Hematopoietic multipotent progenitor cell treated with erythropoietin and hydrocortisone succinate and interleukin-3 and kit ligand, for 8 days (in vitro differentiated cells): ENCODE data around the gene BPIFA1.

Source experiments
- DNase-seq: peaks from one replicate; pipeline ENCODE4 v3.0.0-alpha.2; 2015

BPIFA1 gene

DNA sequence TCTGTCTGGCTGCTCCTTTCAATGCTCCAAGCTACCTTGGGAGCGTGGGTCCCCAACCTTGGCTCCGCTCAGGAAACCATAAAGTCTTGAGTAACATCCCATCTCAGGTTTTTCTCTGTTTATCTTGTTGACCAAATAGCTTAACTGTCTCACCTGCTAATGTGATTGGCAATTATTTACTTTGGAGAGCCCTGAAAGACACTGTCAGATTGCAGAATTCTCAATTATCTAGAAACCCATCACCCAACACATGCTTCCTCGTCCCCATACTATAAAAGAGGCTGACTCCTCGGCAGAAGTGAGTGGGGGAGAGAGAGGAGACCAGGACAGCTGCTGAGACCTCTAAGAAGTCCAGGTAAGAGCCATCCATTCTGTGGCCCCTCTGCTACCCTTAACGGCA is at the start of gene BPIFA1:
Gene BPIFA1 (plus strand): TSS at position 301 of the 400 bp plus-strand sequence. CDS start 1,716 bp downstream, outside the sequence.
- no peak for DNase-seq

DNA sequence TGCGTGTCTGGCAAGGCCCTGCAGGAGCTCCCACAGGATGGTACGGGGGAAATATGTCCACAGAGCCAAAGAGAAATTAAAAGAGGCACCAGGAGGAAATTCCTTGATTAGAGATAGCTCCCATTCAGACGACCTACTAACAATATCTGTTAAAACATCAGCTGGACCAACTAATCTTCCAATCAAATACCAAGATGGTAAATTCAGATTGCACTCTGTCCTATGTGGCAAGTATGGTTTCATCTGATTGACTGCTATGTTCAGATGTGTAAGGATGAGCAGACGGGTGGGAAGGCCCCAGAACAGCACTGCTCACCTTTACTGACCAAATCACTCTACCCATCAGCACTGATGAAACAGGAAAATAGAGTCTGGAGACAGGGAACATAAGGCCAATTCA is 48.3 kb upstream of the BPIFA1 start:
- no peak for DNase-seq

DNA sequence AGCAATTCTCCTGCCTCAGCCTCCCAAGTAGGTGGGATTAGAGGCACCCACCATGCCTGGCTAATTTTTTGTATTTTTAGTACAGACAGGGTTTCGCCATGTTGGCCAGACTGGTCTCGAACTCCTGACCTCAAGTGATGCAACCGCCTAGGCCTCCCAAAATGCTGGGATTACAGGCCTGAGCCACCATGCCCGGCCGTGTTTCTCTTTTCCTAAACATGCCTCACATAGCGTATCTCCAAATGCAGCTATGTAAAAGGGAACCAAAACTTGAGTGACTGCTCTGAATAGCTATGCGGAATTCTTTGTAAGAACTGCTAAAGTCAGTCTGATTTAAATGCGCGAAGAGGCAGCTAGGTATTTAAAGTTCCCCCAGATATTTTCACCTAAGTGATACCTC is 47.4 kb upstream of the BPIFA1 start:
- DNase-seq: no peak

DNA sequence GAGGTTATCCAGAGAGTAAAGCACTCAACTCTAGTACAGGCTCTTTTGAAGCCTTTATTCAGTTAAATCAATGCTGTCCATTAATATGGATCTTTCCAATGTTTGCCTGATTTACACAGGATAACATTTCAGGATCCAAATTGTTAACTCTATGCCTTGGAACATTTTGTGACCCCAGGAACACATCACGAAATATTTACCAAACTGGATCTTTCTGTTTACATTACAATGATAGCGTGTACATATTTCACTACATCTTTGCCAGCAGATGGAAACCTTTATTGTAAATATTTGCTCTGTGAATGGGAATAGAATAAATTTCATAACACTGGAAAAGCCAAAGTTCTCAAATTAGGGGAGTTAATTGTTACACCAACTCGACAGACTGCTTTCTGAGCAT is 44.3 kb upstream of the BPIFA1 start:
- DNase-seq: no peak

DNA sequence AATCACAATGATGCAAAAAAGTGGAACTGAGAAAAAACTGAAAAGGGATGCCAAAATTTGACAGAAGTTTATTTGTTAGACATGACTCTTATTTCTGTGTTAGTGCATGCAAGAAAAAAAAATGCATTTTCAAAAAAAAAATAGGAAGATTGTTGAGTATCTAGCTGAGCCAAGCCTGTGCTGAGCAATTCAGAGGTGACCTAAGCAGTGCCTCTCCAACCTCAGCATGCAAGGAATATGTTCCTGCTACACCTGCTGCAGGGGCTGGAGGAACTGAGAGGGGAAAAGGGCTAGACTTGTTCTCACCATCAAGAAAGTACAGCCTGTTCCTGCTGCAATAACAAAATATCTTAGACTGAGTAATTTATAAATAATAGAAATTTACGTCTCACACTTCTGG is 43.8 kb upstream of the BPIFA1 start:
- no peak for DNase-seq

DNA sequence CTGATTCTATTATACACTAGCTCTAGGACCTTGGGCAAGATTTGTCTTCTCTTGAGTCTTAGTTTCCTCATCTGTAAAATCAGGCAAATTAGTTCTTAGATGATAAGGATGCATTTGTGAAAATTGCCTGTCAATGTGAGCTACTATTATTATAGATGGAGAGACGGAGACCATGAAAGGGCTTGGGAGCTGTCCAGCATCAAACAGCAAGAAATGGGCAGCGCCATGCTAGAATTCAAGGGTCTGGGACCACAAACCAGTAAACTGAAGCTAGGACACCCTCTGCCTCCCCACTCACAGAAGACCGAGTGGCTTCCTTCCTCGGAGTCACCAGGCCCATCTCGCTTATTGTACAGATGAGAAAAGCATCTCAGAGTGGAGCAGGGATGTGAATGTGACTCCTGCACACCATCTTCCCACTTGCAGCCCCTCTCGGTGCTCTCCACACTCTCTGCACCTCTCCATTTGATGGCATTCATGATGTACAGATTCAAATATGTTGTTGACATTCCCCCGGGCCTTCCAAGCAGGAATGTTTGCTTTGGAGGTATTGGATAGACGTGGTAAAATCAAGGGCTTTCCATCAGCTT is 42.8 kb upstream of the BPIFA1 start:
- DNase-seq: no peak

DNA sequence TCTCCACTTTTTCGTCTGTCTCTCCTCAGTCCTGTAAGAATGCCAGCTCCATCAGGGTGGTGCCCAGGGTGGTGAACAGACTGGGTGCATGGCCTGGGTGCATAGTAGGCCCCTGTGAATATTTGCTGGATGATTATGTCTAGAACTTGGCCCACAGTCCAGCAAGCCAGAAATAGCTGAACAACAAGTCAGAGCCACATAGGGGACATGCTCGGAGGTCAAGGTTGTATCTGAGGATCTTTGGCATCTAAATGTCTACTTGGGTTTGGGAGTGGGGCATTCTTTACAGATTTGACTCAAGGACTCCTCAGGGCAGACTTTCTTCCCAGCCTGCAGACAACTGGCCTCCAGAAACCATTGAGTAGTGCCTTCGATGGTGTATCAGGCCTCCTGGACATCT is 36.8 kb upstream of the BPIFA1 start:
- no peak for DNase-seq

DNA sequence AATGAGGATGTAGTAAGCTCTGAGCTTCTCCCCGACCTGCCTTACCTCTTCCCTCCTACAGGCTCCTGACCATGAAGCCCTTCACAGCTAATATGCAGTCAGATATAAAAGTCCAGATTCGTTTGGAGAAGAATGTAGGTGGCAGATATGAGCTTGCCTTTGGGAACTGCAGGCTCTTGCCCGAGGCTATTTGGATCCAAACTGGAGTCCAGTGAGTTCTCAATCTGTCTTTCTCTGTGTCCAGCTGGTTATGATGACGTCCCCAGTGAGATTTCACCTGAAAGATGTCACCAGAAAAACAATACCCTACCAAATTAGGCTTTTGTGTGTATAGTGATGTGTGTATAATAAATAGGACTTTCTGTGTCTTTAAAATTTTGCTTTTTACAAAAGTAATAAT is 33.3 kb upstream of the BPIFA1 start:
- no peak for DNase-seq

DNA sequence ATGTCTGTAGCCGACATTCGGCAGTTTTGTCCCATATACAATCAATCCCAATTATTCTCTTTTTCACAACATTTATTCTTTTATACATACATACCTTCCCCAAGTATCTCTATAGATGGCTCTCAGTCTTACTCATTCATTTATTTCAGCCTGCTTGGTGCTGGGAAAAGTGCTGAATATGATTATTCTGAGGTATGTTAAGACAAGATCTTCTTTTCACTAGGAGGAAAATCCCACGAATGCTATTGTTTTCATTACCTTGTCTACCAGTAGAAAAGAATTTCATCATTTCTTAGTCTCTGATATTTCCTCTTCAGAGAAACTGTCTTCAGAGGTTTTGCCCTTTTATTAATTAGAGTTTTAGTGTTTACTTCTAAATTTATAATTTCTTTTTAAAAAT is 32.4 kb upstream of the BPIFA1 start:
- no peak for DNase-seq

DNA sequence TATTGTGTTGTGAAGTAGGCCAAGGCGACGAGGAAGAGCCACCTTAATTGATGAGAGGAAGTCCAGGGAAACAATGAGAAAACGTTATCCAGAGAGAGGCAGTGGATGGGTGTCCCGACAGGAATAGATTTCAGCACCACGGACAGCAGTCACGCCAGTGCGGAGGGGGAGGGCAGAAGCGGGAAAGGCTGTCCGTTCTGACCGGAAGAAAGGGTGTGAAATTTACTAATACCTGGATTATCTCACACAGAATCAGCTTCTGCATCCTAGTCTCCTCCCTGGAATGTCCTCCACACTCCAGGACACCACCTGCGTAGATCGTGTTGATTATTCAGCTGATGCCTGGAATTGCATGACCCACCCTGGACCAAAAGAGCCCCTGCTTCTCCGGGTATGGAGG is 26.0 kb upstream of the BPIFA1 start:
- DNase-seq: peak; percentile 53

DNA sequence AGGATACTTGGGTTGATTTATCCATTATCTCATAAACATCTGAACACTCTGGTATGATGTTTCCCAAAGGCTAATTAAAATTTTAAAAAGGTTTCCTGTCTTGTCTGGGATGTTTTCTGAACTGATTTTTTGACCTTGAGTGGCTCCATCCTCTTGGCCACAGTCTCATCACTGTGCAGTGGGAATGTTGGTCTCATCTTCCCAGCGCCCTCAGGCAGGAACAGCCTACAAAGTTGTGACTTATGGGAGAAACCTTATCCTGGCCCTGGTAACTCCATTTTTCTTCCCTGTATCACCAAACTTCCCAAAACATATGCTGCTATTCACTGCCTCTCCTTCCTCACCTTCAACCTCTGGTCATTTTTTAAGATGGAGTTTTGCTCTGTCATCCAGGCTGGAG is 25.4 kb upstream of the BPIFA1 start:
- no peak for DNase-seq

DNA sequence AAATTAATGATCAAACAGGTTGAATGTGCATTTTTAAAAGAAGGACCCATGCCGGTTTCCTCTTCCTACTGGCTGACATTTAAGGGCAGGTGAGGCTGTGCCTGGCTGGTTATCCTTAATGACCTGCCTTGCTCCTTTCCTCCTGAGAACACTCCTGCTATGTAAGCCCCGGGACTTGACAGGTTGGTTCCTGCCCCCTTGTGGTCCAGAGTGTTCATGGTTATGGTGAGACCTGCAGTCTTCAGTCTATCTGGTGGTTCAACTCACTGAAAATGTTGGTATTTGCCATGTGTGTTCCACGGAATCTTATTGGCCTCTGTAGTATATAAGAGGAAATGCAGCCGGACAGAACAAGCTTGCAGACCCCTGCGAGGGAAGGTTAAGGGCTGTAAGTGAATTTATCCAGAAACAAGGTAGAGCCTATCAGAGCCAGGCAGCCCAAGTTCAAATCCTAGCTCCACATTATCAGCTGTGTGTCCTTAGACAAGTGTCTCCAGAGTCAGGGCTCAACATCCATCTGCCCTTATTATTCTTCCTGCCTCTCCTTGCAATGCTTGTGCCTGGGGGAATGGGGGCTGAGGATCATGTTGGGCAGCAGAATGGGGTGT is 23.9 kb upstream of the BPIFA1 start:
- peak; percentile 59 for DNase-seq

DNA sequence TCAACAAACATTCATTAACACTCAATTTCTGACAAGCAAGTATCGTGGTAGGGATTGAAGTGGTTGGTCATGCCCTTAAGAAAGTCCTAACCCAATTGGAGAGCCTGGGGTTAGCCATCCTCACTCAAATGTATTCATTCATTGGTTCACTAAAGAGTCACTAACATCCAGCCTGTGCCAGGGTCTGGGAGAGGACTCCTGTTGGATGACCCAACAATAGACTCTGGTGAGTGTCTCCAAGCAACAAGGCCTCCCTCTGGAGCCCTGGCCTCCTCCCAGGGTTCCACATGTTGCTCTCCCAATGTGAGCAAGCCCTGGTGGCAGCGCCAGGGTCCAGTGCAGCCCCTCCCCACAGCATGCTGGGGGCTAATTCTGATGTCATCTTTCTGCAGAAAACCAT is 18.7 kb upstream of the BPIFA1 start, which contains the start of gene BPIFA3:
Gene BPIFA3 (plus strand): TSS at position 301 of the 400 bp plus-strand sequence. CDS start 185 bp downstream, outside the sequence.
- no peak for DNase-seq

DNA sequence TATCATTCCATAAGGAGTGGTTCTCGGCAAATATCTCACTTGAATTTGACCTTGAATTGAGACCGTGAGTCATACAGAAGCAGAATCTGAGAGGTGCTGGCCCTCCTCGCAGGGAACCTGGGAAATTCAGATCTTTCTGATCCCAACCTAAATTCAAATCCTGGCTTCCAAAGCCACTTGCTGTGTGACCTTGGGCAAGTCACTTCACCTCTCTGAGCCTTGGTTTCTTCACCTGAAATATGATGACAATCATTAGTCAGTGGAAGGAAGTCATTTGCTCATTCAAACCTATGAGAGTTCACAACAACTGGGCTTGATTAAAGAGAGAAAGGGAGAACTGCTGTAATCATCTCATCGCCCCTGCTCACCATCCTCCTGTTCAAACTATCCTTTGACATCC is 11.4 kb upstream of the BPIFA1 start:
- DNase-seq: no peak

DNA sequence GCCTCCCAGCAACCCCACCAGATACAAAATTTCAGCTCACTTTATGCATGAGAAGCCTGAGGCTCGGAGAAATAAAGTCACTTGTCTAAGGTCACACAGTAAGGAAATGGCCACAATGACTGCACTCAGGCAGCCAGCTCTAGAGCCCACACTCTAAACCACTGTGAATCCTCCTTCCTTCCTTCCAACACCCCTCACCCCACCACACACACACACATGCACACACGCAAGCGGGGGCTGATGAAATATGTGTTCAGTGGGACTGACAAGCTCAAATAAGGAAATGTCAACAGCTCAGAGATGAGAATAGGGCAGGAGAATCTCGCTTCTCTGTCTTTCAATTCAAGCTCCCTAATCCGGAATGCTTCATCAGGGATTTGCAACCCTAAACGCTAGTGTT is 6.0 kb upstream of the BPIFA1 start:
- no peak for DNase-seq

DNA sequence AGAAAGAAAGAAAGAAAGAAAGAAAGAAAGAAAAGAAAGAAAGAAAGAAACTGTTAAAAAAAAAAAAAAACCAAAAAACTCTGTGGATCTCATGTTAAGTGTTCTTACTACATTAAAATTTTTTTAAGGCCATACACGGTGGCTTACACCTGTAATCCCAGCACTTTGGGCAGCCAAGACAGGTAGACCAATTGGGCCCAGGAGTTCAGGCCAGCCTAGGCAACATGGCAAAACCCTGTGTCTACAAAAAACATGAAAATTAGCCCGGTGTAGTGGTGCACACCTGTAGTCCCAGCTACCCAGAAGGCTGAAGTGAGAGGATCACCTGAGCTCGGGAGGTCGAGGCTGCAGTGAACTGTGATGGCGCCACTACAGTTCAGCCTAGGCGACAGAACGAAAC is 4.6 kb upstream of the BPIFA1 start:
- DNase-seq: no peak

DNA sequence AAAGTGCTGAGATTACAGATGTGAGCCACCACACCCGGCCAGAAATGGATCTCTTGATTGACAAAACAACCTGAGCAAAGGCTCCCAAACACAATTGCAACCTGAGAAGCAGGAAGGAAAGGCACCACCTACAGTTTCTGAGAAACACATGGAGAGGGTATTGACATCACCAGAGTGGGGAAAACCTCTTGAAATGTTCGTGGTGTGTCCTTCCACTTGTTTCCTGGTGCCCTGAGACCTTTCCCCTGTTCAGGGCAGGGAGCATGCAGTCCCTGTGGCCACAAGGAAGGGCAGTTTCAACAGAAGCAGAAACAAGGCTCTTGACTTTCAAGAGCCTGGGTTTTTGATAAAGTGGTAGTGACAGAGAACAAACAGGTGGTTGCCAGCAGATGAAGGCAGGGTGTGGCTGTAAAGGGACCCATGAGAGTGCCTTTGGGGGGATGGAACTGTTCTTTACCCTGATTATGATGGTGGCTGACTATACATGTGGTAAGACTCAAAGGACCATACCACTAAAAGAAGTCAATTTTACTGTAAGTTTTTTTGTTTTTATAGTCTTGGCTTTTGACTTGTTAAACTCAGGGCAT is 3.2 kb upstream of the BPIFA1 start:
- no peak for DNase-seq

DNA sequence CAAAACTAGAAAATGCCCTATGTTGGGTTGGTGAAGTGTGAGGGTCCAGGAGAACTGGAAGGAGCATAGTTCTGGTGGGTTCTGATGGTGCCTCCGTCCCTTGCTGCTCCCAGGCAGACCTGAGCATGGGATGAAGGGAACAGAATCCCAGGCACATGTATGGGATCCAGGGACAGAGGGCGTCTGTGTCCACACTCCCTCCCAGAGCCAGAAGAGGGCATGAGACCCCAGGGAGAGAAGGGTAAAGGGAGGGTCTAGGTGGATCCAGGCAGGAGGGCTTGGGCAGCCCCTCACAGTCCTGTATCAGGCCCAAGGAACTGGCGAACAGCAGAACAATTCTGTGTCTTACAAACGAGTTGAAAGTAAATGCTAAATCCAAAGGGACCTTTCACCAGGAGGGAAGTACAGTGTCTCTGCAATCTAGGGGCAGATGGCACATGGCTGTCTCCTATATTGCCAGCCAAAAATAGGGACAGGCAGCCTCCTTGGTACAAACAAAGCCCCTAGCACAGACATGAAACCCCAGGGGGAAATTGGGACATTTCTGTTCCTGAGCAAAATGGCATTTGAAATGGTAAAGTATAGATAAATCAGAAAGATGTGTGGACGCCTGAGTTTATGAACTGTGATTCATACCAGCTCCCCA is 2.5 kb upstream of the BPIFA1 start:
- no peak for DNase-seq

DNA sequence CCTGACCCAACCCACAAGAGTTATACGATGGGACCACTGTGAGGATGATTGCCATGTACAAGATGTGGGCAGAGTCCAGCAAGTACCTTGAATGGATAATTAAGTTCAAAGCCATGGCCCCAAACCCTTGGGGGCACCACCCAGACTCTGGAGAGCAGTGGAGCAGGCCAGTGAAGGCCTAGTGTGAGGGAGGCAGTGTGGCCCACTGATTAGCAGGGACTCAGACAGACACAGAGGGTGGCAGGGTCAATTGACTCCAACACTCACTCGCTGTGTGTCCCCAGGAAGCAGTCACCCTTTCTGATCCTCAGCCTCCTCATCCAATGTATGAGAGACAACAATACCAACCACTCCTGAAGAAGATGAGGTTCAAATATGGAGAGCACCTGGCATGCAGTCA is 1.7 kb upstream of the BPIFA1 start:
- DNase-seq: no peak

DNA sequence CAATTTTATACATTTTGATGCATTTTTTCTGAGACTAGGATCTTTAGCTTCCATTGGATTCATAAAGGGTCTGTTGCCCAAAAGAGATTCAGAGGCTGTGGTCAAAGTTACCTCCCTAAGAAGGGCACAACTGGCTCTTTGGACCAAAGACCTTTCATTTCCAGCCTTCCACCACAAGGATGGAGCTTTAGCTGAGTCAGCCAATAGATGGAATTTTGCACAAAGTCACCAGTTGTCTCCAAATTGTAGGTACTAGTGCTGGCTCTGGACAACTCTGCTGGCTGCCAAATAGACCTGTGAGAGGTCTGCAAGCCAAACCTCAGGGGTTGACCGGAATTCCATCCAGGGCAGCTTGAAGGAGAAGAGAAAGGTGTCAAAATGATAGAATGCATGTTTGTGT is 555 bp downstream of the BPIFA1 start:
- no peak for DNase-seq

DNA sequence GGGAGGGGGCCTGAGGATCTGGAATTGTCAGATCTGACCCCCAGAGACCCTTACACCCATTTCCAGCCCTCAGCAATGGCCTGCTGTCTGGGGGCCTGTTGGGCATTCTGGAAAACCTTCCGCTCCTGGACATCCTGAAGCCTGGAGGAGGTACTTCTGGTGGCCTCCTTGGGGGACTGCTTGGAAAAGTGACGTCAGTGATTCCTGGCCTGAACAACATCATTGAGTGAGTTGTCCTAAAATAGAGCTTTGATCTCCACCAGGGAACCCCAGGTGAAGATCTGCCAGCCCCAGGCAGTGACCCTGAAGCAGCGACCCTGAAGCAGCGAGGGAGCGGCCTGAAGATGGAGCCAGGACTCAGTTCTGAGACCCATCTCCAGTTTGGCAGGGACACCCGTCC is 2.2 kb downstream of the BPIFA1 start:
- no peak for DNase-seq

DNA sequence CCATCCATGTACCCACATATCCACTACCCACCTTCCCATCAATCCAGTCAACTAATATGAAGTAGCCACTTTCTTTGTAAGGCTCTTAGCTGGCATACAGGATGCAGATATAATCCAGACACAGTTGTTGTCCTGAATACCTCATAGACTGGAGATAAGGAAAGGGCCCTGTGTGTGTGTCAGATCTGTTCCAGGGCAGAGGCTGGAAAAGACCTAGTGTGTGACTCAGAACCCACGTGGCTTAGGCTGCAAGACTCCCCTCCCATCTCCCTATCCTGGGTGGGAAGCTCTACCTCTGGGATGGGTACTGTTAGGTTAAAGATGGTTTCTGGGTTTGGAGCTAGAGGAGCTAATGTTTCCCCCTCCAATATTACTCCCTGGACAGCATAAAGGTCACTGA is 3.6 kb downstream of the BPIFA1 start:
- DNase-seq: no peak

DNA sequence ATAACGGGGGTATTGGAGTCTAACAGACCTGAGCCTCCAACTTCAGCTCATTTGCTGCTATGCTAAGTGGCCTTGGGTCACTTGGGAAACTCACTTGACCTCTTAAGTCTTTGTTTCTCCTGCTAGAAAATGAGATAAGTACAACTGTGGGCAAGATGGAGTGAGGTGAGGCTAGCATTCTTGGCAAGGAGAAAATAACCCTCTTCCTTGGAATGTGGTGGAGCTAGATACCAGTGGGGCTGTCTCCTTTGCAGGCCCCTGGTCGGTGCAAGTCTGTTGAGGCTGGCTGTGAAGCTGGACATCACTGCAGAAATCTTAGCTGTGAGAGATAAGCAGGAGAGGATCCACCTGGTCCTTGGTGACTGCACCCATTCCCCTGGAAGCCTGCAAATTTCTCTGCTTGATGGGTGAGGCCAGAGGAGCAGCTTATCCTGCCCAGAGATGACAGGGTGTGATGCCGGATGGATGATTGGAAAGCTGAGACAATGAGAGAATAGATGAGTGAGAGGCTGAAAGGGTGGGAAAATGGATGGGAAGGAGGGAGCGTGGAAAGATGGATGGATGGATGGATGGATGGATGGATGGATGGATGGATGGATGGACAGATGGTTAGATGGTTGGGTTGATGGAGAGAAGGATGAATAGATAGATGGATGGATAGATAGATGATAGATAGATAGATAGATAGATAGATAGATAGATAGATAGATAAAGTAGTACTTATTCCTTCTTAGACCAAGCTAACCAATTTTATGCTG is 4.4 kb downstream of the BPIFA1 start:
- DNase-seq: no peak

DNA sequence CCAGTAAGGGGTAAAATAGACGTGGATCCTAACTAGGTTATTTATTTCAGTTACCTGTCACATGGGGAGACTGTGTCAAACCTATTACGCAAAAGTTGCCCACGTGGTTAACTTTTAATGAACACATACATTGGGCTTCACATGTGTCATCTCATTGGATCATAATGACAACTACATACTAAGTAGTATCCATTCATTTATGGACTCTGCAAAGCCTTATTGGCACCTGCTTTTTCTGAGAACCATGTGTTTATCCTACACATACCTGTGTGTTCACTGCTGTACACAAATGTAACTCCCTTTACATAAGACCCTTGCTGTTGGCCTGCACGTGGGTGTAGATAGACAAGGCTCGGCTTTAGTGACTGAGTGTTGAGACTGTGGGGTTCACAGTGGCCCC is 5.1 kb downstream of the BPIFA1 start:
- DNase-seq: no peak
